Measurements from ENCODE around the gene FCMR.

Gene FCMR

DNA sequence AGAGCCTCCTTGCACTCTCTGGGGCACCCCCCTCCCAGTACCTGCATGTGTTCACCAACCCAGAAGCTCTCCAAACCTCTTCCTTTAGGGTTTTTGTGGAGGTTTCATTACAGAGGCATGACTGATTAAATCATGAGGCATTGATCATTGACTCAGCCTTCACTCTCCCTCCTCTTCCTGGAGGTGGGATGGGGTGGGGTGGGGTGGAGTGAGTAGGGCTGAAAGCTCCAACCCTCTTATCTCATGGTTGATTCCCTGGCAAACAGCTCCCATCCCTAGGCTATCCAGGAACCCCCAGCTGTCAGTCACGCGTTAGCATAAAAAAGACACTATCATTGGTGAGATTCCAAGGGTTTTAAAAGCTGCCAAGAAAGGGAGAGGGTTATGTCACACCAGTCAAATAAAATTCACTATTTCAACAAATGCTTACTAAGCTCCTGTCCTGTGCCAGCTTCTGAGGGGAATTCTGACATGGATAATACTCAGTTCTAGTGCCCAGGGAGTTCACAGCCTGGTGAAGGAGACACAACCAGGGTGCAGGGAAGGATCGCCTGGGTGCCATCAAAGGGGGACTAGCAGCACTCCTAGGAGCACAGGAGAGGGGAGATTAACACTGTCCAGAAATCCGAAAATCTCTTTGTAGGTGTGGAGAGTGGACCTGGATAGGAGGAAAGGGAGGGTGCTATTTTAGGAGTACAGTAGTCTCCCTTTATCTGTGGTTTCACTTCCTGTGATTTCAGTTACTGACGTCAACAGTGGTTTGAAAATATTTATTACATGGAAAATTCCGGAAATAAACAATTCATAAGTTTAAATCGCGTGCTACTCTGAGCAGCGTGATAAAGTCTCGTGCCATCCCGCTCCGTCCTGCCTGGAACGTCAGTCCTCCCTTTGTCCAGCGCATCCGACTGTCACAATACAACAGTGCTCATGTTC, 31.3 kb downstream of the FCMR start:
- in situ Hi-C loops (cut with MboI; ENCODE audit: low pct_unique_long_range_greater_than_20kb, low sequenced_read_pairs) = no loop called here
- DNase-seq = peak; percentile 16

DNA sequence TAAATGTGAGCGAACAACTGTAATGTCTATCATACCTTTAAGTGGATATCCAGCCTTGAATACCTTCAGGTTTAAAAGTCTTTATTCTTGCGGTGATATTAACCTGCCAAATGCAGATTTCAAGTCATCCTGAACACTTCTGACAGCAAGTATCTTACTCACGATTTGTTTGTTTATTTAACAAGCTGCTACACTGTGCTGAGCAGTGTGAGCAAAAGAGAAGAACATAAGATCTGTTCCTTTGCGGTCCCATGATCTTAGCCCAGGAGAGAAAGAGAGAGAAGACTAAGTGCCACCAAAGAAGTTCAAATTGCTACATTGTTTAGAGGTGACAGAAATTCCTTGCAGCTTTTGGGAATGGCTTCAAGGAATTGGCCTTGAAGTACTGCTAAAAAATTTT, 34.0 kb downstream of the FCMR start:
- DNase-seq = no peak
- in situ Hi-C loops (cut with MboI; ENCODE audit: low pct_unique_long_range_greater_than_20kb, low sequenced_read_pairs) = no loop called here

- in situ Hi-C loops (cut with MboI; ENCODE audit: low pct_unique_long_range_greater_than_20kb, low sequenced_read_pairs) = no loop called here
- DNase-seq = no peak
Observed at GRCh38 chr1:206886831-206887230, 34.9 kb downstream of the FCMR start.

DNA sequence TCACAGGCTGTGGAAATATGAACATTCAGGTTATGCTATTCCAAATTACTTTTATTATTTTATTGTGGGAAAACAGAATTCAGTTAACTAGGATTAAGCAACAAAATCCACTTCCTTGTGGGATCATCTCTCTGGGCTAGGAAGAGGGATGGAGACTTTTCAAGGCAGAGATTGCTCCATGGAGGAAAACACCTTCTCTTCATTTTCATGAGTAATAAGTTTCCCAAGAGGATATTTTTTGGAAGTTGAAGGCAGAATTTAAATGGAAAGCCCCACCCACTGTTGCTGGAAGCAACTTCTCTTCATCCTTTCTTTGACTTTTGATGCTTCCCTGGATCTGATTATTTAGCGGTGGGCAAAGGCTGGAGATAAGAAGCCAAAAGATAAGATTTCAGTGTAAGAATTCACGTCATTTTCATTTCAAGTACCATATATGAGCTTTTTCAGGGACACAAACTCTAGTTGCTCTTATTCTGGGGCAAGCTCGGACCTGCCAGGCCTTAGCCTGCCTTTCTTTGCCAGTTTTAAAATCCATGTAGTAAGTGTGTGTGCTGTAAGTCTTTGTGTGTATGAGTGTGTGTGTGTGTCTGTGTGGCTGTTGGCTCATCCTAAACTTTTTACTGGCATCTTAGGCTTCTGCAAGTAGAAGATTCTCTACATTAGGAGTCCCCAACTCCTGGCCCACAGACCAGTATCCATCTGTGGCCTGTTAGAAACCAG, 36.2 kb downstream of the FCMR start:
- DNase-seq = no peak
- in situ Hi-C loops (cut with MboI; ENCODE audit: low pct_unique_long_range_greater_than_20kb, low sequenced_read_pairs) = no loop called here

DNA sequence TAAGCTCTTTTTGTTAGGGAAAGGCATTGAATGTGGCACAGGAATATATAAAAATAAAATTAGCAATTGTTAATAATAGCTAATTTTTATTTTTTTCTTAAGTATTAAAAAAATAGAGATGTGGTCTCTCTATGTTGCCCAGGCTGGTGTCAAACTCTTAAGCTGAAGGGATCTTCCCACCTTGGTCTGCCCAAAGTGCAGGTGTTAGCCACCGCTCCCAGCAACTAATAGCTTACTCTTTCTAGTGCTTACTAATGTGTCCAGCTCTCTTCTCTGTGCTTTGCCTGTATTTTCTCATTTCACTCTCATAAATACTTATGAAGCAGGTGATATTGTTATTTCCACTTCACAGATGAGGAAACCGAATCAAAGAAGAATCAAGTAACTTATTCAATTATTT, 37.9 kb downstream of the FCMR start:
- DNase-seq = no peak
- in situ Hi-C loops (cut with MboI; ENCODE audit: low pct_unique_long_range_greater_than_20kb, low sequenced_read_pairs) = no loop called here

- DNase-seq = no peak
Observed at GRCh38 chr1:206883160-206883559, 38.6 kb downstream of the FCMR start.

DNA sequence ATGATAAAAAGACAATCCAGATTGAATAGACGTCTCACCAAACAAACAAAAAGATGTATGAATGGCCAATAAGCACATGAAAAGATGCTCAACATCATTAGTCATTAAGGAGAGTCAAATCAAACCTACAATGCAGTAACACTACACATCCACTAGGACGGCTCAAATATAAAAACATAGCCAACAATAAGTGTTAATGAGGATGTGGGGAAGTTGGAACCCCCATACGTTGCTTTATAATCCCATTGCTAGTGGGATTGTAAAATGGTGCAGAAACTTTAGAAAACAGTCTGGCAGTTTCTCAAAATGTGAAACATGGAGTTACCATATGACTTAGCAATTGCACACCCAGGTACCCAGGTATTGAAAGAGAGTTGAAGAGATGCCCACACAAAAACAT, 39.2 kb downstream of the FCMR start:
- in situ Hi-C loops (cut with MboI; ENCODE audit: low pct_unique_long_range_greater_than_20kb, low sequenced_read_pairs) = no loop called here
- DNase-seq = no peak

More at GRCh38 chr1:206883160-206883559, 38.6 kb downstream of the FCMR start:
- in situ Hi-C loops (cut with MboI; ENCODE audit: low pct_unique_long_range_greater_than_20kb, low sequenced_read_pairs) = no loop called here

DNA sequence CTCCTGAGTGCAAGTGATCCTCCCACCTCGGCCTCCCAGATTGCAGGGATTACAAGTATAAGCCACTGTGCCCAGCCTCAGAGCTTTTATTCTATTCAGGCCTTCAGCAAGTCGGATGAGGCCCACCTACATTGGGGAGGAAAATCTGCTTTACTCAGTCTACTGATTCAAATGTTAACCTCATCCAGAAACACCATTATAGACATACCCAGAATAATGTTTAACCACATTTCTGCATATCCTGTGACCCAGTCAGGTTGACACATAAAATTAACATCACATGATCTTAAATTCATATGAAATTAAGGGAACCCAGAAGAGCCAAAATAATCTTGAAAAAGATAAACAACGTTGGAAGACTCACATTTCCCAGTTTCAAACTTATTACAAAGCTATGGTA, 41.4 kb downstream of the FCMR start:
- in situ Hi-C loops (cut with MboI; ENCODE audit: low pct_unique_long_range_greater_than_20kb, low sequenced_read_pairs) = no loop called here
- DNase-seq = no peak

GRCh38 chr1:206878456-206878855, 43.3 kb downstream of the FCMR start:
- DNase-seq = no peak
- in situ Hi-C loops (cut with MboI; ENCODE audit: low pct_unique_long_range_greater_than_20kb, low sequenced_read_pairs) = no loop called here

DNA sequence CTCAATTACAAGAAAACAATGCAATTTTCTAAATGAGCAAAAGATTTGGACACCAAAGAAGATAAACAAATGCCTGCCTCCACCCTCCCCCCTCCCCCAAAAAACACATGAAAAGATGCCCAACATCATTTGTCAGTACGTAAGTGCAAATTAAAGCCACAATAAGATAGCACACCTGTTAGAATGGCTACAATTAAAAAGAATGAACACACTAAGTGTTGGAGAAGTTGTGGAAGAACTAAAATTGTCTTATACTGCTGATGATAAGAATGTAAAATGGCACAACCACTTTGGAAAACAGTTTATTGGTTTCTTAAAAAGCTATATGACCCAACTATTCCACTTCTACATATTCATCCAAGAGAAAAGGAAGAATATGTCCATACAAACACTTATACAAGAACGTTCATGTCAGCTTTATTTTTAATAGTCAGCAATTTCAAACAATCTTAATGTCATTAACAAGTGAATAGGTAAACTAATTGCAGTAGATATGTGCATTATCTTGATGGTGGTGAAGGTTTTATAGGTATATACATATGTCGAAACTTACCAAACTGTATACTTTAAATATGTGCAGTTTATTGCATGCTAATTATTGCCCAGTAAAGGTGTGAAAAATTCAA, 45.9 kb downstream of the FCMR start:
- in situ Hi-C loops (cut with MboI; ENCODE audit: low pct_unique_long_range_greater_than_20kb, low sequenced_read_pairs) = no loop called here
- no peak for DNase-seq

GRCh38 chr1:206873603-206874188, 48.0 kb downstream of the FCMR start:
- in situ Hi-C loops (cut with MboI; ENCODE audit: low pct_unique_long_range_greater_than_20kb, low sequenced_read_pairs) = no loop called here
- DNase-seq = no peak

DNA sequence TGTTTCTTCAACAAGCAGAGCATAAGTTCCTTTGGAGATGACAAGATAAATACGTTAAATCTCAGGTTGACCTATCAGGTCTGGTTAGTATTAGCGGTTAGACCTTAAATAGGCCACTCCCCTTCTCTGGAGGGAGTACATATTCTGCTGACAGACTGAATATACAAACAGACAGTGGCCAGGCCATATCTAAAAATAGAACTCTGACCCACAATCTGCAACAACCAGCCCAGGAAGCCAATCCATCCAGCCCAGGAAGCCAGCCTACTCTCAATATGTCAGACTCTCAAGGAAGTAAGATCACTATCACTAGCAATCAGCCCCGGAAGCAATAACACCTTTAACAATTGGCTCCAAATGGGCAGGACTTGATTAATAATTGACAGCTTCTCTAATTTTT, 49.6 kb downstream of the FCMR start:
- DNase-seq = no peak
- in situ Hi-C loops (cut with MboI; ENCODE audit: low pct_unique_long_range_greater_than_20kb, low sequenced_read_pairs) = no loop called here

GRCh38 chr1:206868264-206868663, 53.5 kb downstream of the FCMR start:
- DNase-seq = no peak
- in situ Hi-C loops (cut with MboI; ENCODE audit: low pct_unique_long_range_greater_than_20kb, low sequenced_read_pairs) = no loop called here

- in situ Hi-C loops (cut with MboI; ENCODE audit: low pct_unique_long_range_greater_than_20kb, low sequenced_read_pairs) = no loop called here
- no peak for DNase-seq
Observed at GRCh38 chr1:206867716-206868115, 54.0 kb downstream of the FCMR start.

DNA sequence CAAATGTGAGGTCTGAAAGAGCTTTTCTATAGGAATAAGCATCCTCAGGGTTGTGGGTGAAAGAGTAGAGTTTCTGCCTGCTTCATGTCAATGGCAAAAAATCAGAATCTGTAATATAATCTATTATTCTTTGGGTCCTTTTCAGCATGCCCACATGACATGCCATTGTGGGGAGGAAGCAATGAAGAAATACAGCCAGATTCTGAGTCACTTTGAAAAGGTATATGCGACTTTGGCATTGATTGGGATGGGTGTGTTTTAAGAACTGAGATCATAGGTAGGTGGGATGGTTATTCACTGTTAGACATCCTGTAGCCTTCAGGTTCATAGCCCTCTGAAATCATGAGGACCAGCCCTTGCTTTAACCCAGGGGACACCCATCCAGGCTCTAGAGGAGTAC, 54.5 kb downstream of the FCMR start:
- in situ Hi-C loops (cut with MboI; ENCODE audit: low pct_unique_long_range_greater_than_20kb, low sequenced_read_pairs) = no loop called here
- DNase-seq = no peak

GRCh38 chr1:206866062-206866461, 55.7 kb downstream of the FCMR start:
- in situ Hi-C loops (cut with MboI; ENCODE audit: low pct_unique_long_range_greater_than_20kb, low sequenced_read_pairs) = no loop called here
- DNase-seq = no peak

GRCh38 chr1:206864939-206865671, 56.6 kb downstream of the FCMR start, which contains the start of gene IL20:
Gene IL20 (plus strand): TSS chr1:206865623. CDS start chr1:206865853, 230 bp downstream.
- peak; percentile 56 for DNase-seq
- in situ Hi-C loops (cut with MboI; ENCODE audit: low pct_unique_long_range_greater_than_20kb, low sequenced_read_pairs) = no loop called here

DNA sequence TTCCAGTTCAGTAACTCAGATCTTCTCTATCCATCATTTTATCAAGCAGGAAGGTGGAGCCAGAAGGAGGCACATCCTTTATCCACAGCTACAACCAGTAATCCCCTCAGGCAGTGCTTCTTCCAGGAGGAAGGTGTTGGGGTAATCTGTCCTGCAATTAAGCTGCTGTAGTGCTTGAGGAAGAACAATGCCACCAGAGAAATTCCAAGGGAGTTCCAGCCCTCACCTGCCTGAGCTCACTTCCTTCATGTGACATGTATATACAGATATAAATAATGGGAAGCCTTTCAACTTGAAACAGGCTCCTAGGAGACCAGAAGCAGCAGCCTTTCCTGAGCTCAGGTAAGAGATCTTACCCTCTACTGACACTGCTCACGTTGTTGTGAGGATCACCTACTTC, 58.5 kb downstream of the FCMR start:
- in situ Hi-C loops (cut with MboI; ENCODE audit: low pct_unique_long_range_greater_than_20kb, low sequenced_read_pairs) = no loop called here
- no peak for DNase-seq

GRCh38 chr1:206860165-206860564, 61.6 kb downstream of the FCMR start:
- in situ Hi-C loops (cut with MboI; ENCODE audit: low pct_unique_long_range_greater_than_20kb, low sequenced_read_pairs) = no loop called here

More at GRCh38 chr1:206860165-206860564, 61.6 kb downstream of the FCMR start:
- no peak for DNase-seq

All from KBM-7 (cell line).